Fibroblast of lung (primary cell): ENCODE results near the gene KIF16B. TPM values are rescaled to one million over a fixed set of nuclear protein-coding genes. Genes with fewer than 3 reads are reported as not detected.

Experiments
- DNase-seq, 2 donors: peaks; one replicate each; pipeline versions ENCODE4 v3.0.0 to v3.0.0-alpha.2; 2010; ENCODE audit warnings: low read depth in 2 of 2
- H2AFZ ChIP-seq: 2 replicates; pipeline ENCODE4 v1.5.1; 2012; ENCODE audit warnings: low read length, control low read depth, inconsistent platforms
- H3K27ac ChIP-seq: 2 replicates; pipeline ENCODE4 v1.5.1; 2011; ENCODE audit warnings: low read length, control low read depth; ENCODE audit not compliant: insufficient read depth
- H3K27me3 ChIP-seq: 2 replicates; pipeline ENCODE4 v1.5.1; 2011; ENCODE audit warnings: mild to moderate bottlenecking, low read length; ENCODE audit not compliant: control insufficient read depth, insufficient read depth
- H3K36me3 ChIP-seq: 2 replicates; pipeline ENCODE4 v1.5.1; 2011; ENCODE audit warnings: low read length; ENCODE audit not compliant: control insufficient read depth, insufficient read depth
- H3K4me1 ChIP-seq: 2 replicates; pipeline ENCODE4 v1.5.1; 2011; ENCODE audit warnings: low read length; ENCODE audit not compliant: control insufficient read depth, insufficient read depth; ENCODE audit errors: extremely low read depth
- H3K4me2 ChIP-seq: 2 replicates; pipeline ENCODE4 v1.5.1; 2011; ENCODE audit warnings: low read length, control low read depth; ENCODE audit not compliant: insufficient read depth; ENCODE audit errors: extremely low read depth
- H3K4me3 ChIP-seq, 4 experiments: fragments of 200-600 bp in 1 of 4; sonication (generic) in 1 of 4; replicated peaks in 1 of 4; 2 replicates each; pipeline ENCODE4 v1.5.1; 2011 to 2016; ENCODE audit warnings: low read length in 4 of 4, low read depth in 3 of 4, mild to moderate bottlenecking in 3 of 4, control low read depth in 2 of 4, inconsistent platforms in 1 of 4, mixed read lengths in 1 of 4; ENCODE audit not compliant: insufficient read depth in 1 of 4; ENCODE audit errors: control extremely low read depth in 1 of 4
- H3K79me2 ChIP-seq: 2 replicates; pipeline ENCODE4 v1.5.1; 2012; ENCODE audit warnings: mild to moderate bottlenecking, low read length, inconsistent platforms; ENCODE audit not compliant: control insufficient read depth, insufficient read depth
- H3K9ac ChIP-seq: 2 replicates; pipeline ENCODE4 v1.5.1; 2011; ENCODE audit warnings: mild to moderate bottlenecking, low read length, control low read depth; ENCODE audit not compliant: insufficient read depth
- H3K9me3 ChIP-seq: 2 replicates; pipeline ENCODE4 v1.5.1; 2012; ENCODE audit warnings: low read depth, low read length; ENCODE audit not compliant: control insufficient read depth, insufficient read depth
- H4K20me1 ChIP-seq: 2 replicates; pipeline ENCODE4 v1.5.1; 2011; ENCODE audit warnings: low read length; ENCODE audit not compliant: control insufficient read depth, insufficient read depth; ENCODE audit errors: extremely low read depth
- EZH2 ChIP-seq: IDR thresholded peaks from 2 replicates; pipeline ENCODE4 v1.5.1; 2012; ENCODE audit warnings: low read length, control low read depth, mild to moderate bottlenecking; ENCODE audit errors: missing control alignments
- polyA plus RNA-seq, 2 donors: library from polyadenylated mRNA; depleted of rRNA in 1 of 2; stranded (reverse) in 1 of 2; unstranded in 1 of 2; fragments of >200 nt; gene quantifications; 2 replicates each; pipeline ENCODE4 v1.2.1, GENCODE V29; 2011 to 2012; ENCODE audit warnings: missing spikeins in 1 of 2
- total RNA-seq: library from RNA; depleted of rRNA; stranded (reverse); fragments of >200 nt; gene quantifications from 2 replicates; pipeline ENCODE4 v1.2.1, GENCODE V29; 2014
- TF ChIP-seq, protein P1 (sequence below), 2 donors: IDR thresholded peaks in 1 of 2; conservative IDR thresholded peaks in 1 of 2; 1 replicate in 1 of 2; 2 replicates in 1 of 2; pipeline ENCODE4 v1.5.1; 2011 to 2012; ENCODE audit warnings: low read length in 2 of 2, control low read depth in 1 of 2, inconsistent platforms in 1 of 2, low read depth in 1 of 2, mild to moderate bottlenecking in 1 of 2

Gene KIF16B
- total and polyA plus RNA-seq, 2 donors (not counting 1 experiment from before 2014, with no cell fraction given), result 7.7 to 17.3 TPM

DNA sequence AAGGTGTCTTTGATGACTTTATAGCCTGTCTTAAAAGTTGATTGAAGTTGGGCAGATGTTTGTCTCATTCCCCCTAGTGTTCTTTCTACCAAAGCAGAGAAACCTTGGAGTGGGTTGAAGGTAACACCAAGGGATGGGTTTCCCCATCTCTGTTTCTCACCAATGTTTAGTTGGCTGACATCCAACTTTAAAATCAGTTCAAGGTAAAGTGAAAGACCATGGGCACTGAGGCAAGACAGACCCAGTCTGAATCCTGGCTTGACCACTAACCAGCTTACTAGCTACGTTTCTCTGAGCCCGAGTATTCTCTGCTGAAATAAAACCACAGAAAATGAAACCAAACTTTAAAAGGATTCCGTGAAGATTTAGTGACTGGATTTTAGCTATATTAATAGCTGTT is 258.9 kb downstream of the KIF16B start:
- Histone ChIP-seq H3K4me1 (no peaks in the 10 kb centered on the region), H3K9ac (no peak overlapping the region), H3K4me2 (no peak overlapping the region), H3K27ac (no peak overlapping the region), H3K79me2 (no peaks in the 10 kb centered on the region), H3K27me3 (no peaks in the 10 kb centered on the region), H3K4me3 (no peak overlapping the region), H4K20me1 (no peaks in the 10 kb centered on the region), H3K9me3 (no peaks in the 10 kb centered on the region), H2AFZ (no peak overlapping the region), H3K36me3 (no peaks in the 10 kb centered on the region)
- TF ChIP-seq EZH2, result no peak
- TF ChIP-seq, protein P1, sequence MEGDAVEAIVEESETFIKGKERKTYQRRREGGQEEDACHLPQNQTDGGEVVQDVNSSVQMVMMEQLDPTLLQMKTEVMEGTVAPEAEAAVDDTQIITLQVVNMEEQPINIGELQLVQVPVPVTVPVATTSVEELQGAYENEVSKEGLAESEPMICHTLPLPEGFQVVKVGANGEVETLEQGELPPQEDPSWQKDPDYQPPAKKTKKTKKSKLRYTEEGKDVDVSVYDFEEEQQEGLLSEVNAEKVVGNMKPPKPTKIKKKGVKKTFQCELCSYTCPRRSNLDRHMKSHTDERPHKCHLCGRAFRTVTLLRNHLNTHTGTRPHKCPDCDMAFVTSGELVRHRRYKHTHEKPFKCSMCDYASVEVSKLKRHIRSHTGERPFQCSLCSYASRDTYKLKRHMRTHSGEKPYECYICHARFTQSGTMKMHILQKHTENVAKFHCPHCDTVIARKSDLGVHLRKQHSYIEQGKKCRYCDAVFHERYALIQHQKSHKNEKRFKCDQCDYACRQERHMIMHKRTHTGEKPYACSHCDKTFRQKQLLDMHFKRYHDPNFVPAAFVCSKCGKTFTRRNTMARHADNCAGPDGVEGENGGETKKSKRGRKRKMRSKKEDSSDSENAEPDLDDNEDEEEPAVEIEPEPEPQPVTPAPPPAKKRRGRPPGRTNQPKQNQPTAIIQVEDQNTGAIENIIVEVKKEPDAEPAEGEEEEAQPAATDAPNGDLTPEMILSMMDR (conservative IDR thresholded peaks at IDR 0.05 in 1 of 2, IDR thresholded peaks at IDR 0.05 in 1 of 2; ENCODE audit: low read depth in 1 of 2, low read length in 2 of 2), result no peak
- DNase-seq, result no peak

DNA sequence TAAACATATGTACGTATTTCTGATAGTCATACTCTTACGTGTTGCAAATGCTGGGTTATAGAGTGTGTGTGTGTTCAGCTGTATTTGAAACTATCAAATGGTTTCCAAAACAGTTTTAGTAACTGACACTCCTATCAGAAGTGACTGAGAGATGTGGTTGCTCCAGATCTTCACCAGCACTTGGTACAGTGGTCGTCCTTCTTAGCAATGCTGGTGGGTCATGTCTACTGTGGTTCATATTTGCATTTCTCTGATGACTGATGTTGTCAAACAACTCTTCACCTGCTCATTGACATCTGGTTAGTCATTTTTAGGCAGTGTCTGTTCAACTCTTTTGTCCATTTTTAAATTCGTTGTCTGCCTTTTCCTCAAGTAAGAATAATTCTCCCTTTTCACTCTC is 259.3 kb downstream of the KIF16B start:
- H3K4me2 ChIP-seq, result no peak overlapping the region
- H3K4me1 ChIP-seq, result no peaks in the 10 kb centered on the region
- no peaks in the 10 kb centered on the region for H3K9me3 ChIP-seq
- H3K79me2 ChIP-seq, result no peaks in the 10 kb centered on the region
- no peak overlapping the region for H3K27ac ChIP-seq
- H3K36me3 ChIP-seq, result no peaks in the 10 kb centered on the region
- TF ChIP-seq EZH2, result no peak
- TF ChIP-seq, protein P1 (conservative IDR thresholded peaks at IDR 0.05 in 1 of 2, IDR thresholded peaks at IDR 0.05 in 1 of 2; ENCODE audit: low read depth in 1 of 2, low read length in 2 of 2), result no peak
- no peak overlapping the region for H3K4me3 ChIP-seq
- DNase-seq, result no peak
- no peak overlapping the region for H2AFZ ChIP-seq
- H4K20me1 ChIP-seq, result no peaks in the 10 kb centered on the region
- H3K9ac ChIP-seq, result no peak overlapping the region
- H3K27me3 ChIP-seq, result no peaks in the 10 kb centered on the region

DNA sequence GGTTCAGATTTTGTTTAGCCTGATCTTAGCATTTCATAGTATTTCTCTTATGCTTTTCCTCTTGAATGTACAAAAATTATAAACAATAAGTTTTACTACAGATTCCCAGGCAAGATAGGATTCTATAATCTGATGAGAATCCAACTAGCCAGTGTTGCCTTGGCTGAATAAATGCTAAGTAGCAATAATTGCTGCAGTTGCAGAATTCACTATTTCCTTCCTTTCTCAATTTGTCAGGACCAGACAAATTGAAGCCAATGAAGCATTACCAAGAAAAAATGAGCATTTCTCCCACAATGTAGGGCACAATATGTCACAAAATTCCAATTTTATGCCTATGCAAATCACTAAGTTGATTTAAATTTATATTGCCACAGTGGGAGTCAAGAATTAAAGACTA is 260.2 kb downstream of the KIF16B start:
- H3K27ac ChIP-seq, result no peak overlapping the region
- H3K9ac ChIP-seq, result no peak overlapping the region
- no peaks in the 10 kb centered on the region for H3K4me1 ChIP-seq
- no peaks in the 10 kb centered on the region for H4K20me1 ChIP-seq
- TF ChIP-seq EZH2, result no peak
- TF ChIP-seq, protein P1 (conservative IDR thresholded peaks at IDR 0.05 in 1 of 2, IDR thresholded peaks at IDR 0.05 in 1 of 2; ENCODE audit: low read depth in 1 of 2, low read length in 2 of 2), result no peak
- no peaks in the 10 kb centered on the region for H3K27me3 ChIP-seq
- H3K4me3 ChIP-seq, result no peak overlapping the region
- no peak overlapping the region for H3K4me2 ChIP-seq
- no peaks in the 10 kb centered on the region for H3K9me3 ChIP-seq
- H3K36me3 ChIP-seq, result no peaks in the 10 kb centered on the region
- no peaks in the 10 kb centered on the region for H3K79me2 ChIP-seq
- no peak overlapping the region for H2AFZ ChIP-seq
- DNase-seq, result no peak
